Fibroblast of lung (primary cell): Measurements from ENCODE around the gene KCNT1.

Experiments
- EZH2 ChIP-seq: IDR thresholded peaks from 2 replicates; pipeline ENCODE4 v1.5.1; 2012; ENCODE audit warnings: low read length, control low read depth, mild to moderate bottlenecking; ENCODE audit errors: missing control alignments
- TF ChIP-seq, protein P1 (sequence below), 2 donors: IDR thresholded peaks in 1 of 2; conservative IDR thresholded peaks in 1 of 2; 1 replicate in 1 of 2; 2 replicates in 1 of 2; pipeline ENCODE4 v1.5.1; 2011 to 2012; ENCODE audit warnings: low read length in 2 of 2, control low read depth in 1 of 2, inconsistent platforms in 1 of 2, low read depth in 1 of 2, mild to moderate bottlenecking in 1 of 2

DNA sequence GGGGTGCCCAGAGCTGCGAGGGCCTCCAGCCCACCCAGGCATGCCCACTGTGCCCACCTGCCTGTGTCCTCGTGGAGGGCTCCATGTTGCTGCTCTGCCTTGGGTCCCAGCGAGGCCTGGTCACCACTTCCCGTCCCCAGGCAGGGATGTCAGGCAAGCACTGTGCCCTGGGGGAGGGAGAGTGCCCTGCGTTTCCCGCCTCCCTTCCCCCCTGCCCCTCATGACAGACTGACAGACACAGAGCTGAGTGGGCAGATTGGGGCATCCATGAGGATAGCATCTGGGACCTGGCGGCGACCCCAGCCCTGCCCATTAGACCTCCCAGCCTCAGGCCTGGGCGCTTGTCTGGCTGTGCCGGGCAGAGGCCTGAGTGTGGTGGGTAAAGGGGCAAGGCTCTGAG lies 56.9 kb downstream of the KCNT1 start:
- TF ChIP-seq EZH2, result no peak
- TF ChIP-seq, protein P1, sequence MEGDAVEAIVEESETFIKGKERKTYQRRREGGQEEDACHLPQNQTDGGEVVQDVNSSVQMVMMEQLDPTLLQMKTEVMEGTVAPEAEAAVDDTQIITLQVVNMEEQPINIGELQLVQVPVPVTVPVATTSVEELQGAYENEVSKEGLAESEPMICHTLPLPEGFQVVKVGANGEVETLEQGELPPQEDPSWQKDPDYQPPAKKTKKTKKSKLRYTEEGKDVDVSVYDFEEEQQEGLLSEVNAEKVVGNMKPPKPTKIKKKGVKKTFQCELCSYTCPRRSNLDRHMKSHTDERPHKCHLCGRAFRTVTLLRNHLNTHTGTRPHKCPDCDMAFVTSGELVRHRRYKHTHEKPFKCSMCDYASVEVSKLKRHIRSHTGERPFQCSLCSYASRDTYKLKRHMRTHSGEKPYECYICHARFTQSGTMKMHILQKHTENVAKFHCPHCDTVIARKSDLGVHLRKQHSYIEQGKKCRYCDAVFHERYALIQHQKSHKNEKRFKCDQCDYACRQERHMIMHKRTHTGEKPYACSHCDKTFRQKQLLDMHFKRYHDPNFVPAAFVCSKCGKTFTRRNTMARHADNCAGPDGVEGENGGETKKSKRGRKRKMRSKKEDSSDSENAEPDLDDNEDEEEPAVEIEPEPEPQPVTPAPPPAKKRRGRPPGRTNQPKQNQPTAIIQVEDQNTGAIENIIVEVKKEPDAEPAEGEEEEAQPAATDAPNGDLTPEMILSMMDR (conservative IDR thresholded peaks at IDR 0.05 in 1 of 2, IDR thresholded peaks at IDR 0.05 in 1 of 2; ENCODE audit: low read depth in 1 of 2, low read length in 2 of 2), result no peak
